Esophagus muscularis mucosa (tissue), 4 donors: ENCODE measurements around the gene GMPR. TPM values are rescaled to one million over a fixed set of nuclear protein-coding genes. Genes with fewer than 3 reads are reported as not detected.

Experiments
- DNase-seq: peaks from one replicate; pipeline ENCODE4 v3.0.0-alpha.2; 2017; ENCODE audit errors: extremely low spot score
- H3K27ac ChIP-seq, 4 donors: fragments of 200-600 bp; sonication (generic); replicated peaks in 1 of 4; 1 replicate in 3 of 4; 2 replicates in 1 of 4; pipeline ENCODE4 v1.5.1; 2016 to 2019; ENCODE audit warnings: mild to moderate bottlenecking in 1 of 4
- H3K27me3 ChIP-seq, 4 donors: fragments of 200-600 bp; sonication (generic); one replicate each; pipeline versions ENCODE4 v1.5.1 to v1.6.0; 2016 to 2019
- H3K36me3 ChIP-seq, 4 donors: fragments of 200-600 bp; sonication (generic); one replicate each; pipeline ENCODE4 v1.5.1; 2016 to 2019
- H3K4me1 ChIP-seq, 4 donors: fragments of 200-600 bp; sonication (generic); one replicate each; pipeline ENCODE4 v1.5.1; 2016 to 2019
- H3K4me3 ChIP-seq, 4 donors: fragments of 200-600 bp; sonication (generic); 1 replicate in 2 of 4; 2 replicates in 2 of 4; pipeline ENCODE4 v1.5.1; 2016 to 2019; ENCODE audit warnings: mild to moderate bottlenecking in 4 of 4, moderate library complexity in 1 of 4
- H3K9me3 ChIP-seq, 4 donors: fragments of 200-600 bp; sonication (generic); 1 replicate in 3 of 4; 2 replicates in 1 of 4; pipeline ENCODE4 v1.5.1; 2016 to 2019
- CTCF ChIP-seq, 3 experiments: fragments of 200-600 bp in 2 of 3; fragments of 450-650 bp in 1 of 3; sonication (generic) in 2 of 3; IDR thresholded peaks; one replicate each; pipeline ENCODE4 v1.5.1; 2017 to 2019; ENCODE audit warnings: antibody characterized with exemption in 3 of 3, mild to moderate bottlenecking in 2 of 3, moderate library complexity in 1 of 3
- EP300 ChIP-seq: sonication (generic); formaldehyde crosslinking; IDR thresholded peaks from one replicate; pipeline ENCODE4 v1.6.1; 2017; ENCODE audit warnings: antibody characterized with exemption
- POLR2A ChIP-seq: fragments of 450-650 bp; IDR thresholded peaks from one replicate; pipeline ENCODE4 v1.6.1; 2017; ENCODE audit warnings: antibody characterized with exemption, moderate library complexity, mild to moderate bottlenecking, low read depth
- POLR2AphosphoS5 ChIP-seq, 2 donors: sonication (generic); formaldehyde crosslinking; IDR thresholded peaks; one replicate each; pipeline ENCODE4 v1.6.1; 2017; ENCODE audit warnings: antibody characterized with exemption in 2 of 2
- WGBS: methylation state at CpG from one replicate; pipeline ENCODE4 v1.1.5; 2018; 5-methylcytosine and 5-hydroxymethylcytosine counted together
- intact Hi-C: fragments of 100-400 bp; cut with DNase I; formaldehyde crosslinking; loops from one replicate; pipeline ENCODE4 v1.15.1; 2023
- total RNA-seq, 4 donors: library from RNA; depleted of rRNA; stranded (reverse); fragments of >200 nt; gene quantifications; one replicate each; pipeline versions ENCODE4 v1.1.0 to v1.2.1, GENCODE V29; 2016

Gene GMPR
- total RNA-seq, 4 donors from 2014 or later, result 32.8 to 69.7 (median 52.0) TPM

- intact Hi-C loops, result no loop called here
- Histone ChIP-seq H3K27me3 (no peaks in the 10 kb centered on the region), H3K4me3 (no peak overlapping the region), H3K27ac (no peak overlapping the region), H3K4me1 (peaks cover 10 to 14% (median 11%) of the 10 kb centered on the region in 4 donors), H3K9me3 (no peaks in the 10 kb centered on the region), H3K36me3 (peaks cover 11 to 45% (median 22%) of the 10 kb centered on the region in 4 donors)
- no peak for DNase-seq
- no peak for TF ChIP-seq CTCF (IDR thresholded peaks at IDR 0.05)
- TF ChIP-seq EP300, result no peak
- no peak for TF ChIP-seq POLR2AphosphoS5 (IDR thresholded peaks at IDR 0.05)
- no peak for TF ChIP-seq POLR2A
- WGBS, result 95% methylated on average over 4 of the region's 4 CpGs
These were observed 44.0 kb downstream of the GMPR start for GRCh38 chr6:16282370-16282769.

- Histone ChIP-seq H3K27me3 (no peaks in the 10 kb centered on the region), H3K36me3 (peaks cover 5 to 36% (median 14%) of the 10 kb centered on the region in 4 donors), H3K4me3 (no peak overlapping the region), H3K27ac (no peak overlapping the region), H3K4me1 (no peaks in the 10 kb centered on the region), H3K9me3 (no peaks in the 10 kb centered on the region)
- intact Hi-C loops, result no loop called here
- no peak for TF ChIP-seq POLR2A
- no peak for TF ChIP-seq POLR2AphosphoS5 (IDR thresholded peaks at IDR 0.05)
- no peak for TF ChIP-seq CTCF (IDR thresholded peaks at IDR 0.05)
- no peak for TF ChIP-seq EP300
- 93% methylated on average over 14 of the region's 14 CpGs for WGBS
- no peak for DNase-seq
These were observed 46.1 kb downstream of the GMPR start for GRCh38 chr6:16284472-16284871.

GRCh38 chr6:16285467-16286150 is 47.2 kb downstream of the GMPR start:
- H3K27me3 ChIP-seq, result no peaks in the 10 kb centered on the region
- intact Hi-C loops, result no loop called here

GRCh38 chr6:16286151-16286522 is 47.8 kb downstream of the GMPR start:
- Histone ChIP-seq H3K9me3 (no peaks in the 10 kb centered on the region), H3K27me3 (no peaks in the 10 kb centered on the region), H3K4me3 (no peak overlapping the region), H3K4me1 (no peaks in the 10 kb centered on the region), H3K27ac (no peak overlapping the region), H3K36me3 (peaks cover 5 to 35% (median 12%) of the 10 kb centered on the region in 4 donors)
- TF ChIP-seq CTCF (IDR thresholded peaks at IDR 0.05) (peak; percentile 35 to 70 (median 40)), POLR2A (no peak)
- intact Hi-C loops, result no loop called here
- 48% methylated on average over 15 of the region's 15 CpGs for WGBS
- DNase-seq, result no peak

More at GRCh38 chr6:16285467-16286150, 47.2 kb downstream of the GMPR start:
- Histone ChIP-seq H3K27ac (no peak overlapping the region), H3K9me3 (no peaks in the 10 kb centered on the region), H3K4me1 (no peaks in the 10 kb centered on the region), H3K36me3 (peaks cover 5 to 34% (median 12%) of the 10 kb centered on the region in 4 donors), H3K4me3 (no peak overlapping the region)
- no peak for DNase-seq
- 95% methylated on average over 11 of the region's 11 CpGs for WGBS
- TF ChIP-seq POLR2AphosphoS5 (IDR thresholded peaks at IDR 0.05) (no peak), CTCF (IDR thresholded peaks at IDR 0.05) (no peak), EP300 (no peak), POLR2A (no peak)

- no peak overlapping the region for H3K27ac ChIP-seq
- H3K9me3 ChIP-seq, result no peaks in the 10 kb centered on the region
- peaks cover 0 to 42% (median 20%) of the 10 kb centered on the region in 4 donors for H3K36me3 ChIP-seq
- DNase-seq, result no peak
- WGBS, result 97% methylated on average over 17 of the region's 26 CpGs
- no peak for TF ChIP-seq POLR2AphosphoS5 (IDR thresholded peaks at IDR 0.05)
- no peak for TF ChIP-seq CTCF (IDR thresholded peaks at IDR 0.05)
- no peak for TF ChIP-seq POLR2A
- no peak for TF ChIP-seq EP300
- no peak overlapping the region for H3K4me3 ChIP-seq
- H3K27me3 ChIP-seq, result no peaks in the 10 kb centered on the region
- intact Hi-C loops, result no loop called here
- no peaks in the 10 kb centered on the region for H3K4me1 ChIP-seq
These were observed 49.8 kb downstream of the GMPR start for GRCh38 chr6:16288163-16288562.
